ENCODE results near the gene TCF7L2.

Gene TCF7L2

DNA sequence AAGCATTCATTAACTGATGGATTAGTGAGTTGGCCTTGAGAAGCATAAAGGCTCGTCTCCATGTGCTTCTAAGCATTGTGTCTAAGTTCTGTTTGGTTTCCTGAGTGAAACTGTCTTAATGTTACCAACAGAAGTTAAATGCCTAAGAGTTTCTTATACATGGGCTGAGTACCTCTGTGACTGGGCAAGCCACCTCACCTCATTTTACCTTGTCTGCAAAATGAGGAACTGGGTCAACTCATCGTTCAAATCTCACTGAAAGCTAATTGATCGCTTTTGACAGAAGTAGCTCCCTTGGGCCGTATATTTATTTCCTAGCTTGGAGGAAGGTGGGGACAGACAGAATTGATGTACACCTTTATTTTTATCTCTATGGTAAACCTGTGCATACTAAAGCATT lies 88.9 kb downstream of the TCF7L2 start:
- Histone ChIP-seq H3K36me3 (ENCODE audit: control insufficient read depth, insufficient read depth, low read length) (no peaks in the 10 kb centered on the region), H3K27me3 (replicated peaks; ENCODE audit: control insufficient read depth, insufficient read depth, low read length) (no peaks in the 10 kb centered on the region), H3K4me3 (replicated peaks; ENCODE audit: low read depth, low read length) (no peak overlapping the region)
- DNase-seq (ENCODE audit: extremely low read depth, insufficient read length), result no peak
- TF ChIP-seq, protein P1, sequence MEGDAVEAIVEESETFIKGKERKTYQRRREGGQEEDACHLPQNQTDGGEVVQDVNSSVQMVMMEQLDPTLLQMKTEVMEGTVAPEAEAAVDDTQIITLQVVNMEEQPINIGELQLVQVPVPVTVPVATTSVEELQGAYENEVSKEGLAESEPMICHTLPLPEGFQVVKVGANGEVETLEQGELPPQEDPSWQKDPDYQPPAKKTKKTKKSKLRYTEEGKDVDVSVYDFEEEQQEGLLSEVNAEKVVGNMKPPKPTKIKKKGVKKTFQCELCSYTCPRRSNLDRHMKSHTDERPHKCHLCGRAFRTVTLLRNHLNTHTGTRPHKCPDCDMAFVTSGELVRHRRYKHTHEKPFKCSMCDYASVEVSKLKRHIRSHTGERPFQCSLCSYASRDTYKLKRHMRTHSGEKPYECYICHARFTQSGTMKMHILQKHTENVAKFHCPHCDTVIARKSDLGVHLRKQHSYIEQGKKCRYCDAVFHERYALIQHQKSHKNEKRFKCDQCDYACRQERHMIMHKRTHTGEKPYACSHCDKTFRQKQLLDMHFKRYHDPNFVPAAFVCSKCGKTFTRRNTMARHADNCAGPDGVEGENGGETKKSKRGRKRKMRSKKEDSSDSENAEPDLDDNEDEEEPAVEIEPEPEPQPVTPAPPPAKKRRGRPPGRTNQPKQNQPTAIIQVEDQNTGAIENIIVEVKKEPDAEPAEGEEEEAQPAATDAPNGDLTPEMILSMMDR (IDR thresholded peaks at IDR 0.05; ENCODE audit: insufficient read depth, low read length, poor library complexity, severe bottlenecking), result no peak

DNA sequence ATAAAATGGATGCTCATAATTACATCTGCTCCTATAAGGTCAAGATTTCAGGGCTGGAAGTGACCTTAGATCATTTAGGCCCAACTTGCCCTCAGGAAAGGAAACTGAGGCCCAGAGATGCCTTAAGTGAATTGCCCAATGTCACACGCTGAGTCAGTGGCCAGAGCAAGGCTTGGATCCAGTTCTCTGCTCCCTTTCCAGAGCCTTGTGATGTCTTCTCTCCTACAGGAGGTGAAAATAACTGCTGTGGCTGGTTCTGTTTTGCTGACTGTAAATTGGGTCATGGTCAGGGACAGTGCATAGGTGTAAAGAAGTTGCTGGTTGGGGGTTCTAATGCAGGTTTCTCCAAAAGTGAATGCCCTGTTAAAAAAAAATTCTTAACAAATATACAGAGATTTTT lies 91.3 kb downstream of the TCF7L2 start:
- no peak for DNase-seq (ENCODE audit: extremely low read depth, insufficient read length)
- TF ChIP-seq, protein P1 (IDR thresholded peaks at IDR 0.05; ENCODE audit: insufficient read depth, low read length, poor library complexity, severe bottlenecking), result no peak
- Histone ChIP-seq H3K36me3 (ENCODE audit: control insufficient read depth, insufficient read depth, low read length) (no peaks in the 10 kb centered on the region), H3K4me3 (replicated peaks; ENCODE audit: low read depth, low read length) (no peak overlapping the region), H3K27me3 (replicated peaks; ENCODE audit: control insufficient read depth, insufficient read depth, low read length) (no peaks in the 10 kb centered on the region; the same call in none of the 2 replicates)

DNA sequence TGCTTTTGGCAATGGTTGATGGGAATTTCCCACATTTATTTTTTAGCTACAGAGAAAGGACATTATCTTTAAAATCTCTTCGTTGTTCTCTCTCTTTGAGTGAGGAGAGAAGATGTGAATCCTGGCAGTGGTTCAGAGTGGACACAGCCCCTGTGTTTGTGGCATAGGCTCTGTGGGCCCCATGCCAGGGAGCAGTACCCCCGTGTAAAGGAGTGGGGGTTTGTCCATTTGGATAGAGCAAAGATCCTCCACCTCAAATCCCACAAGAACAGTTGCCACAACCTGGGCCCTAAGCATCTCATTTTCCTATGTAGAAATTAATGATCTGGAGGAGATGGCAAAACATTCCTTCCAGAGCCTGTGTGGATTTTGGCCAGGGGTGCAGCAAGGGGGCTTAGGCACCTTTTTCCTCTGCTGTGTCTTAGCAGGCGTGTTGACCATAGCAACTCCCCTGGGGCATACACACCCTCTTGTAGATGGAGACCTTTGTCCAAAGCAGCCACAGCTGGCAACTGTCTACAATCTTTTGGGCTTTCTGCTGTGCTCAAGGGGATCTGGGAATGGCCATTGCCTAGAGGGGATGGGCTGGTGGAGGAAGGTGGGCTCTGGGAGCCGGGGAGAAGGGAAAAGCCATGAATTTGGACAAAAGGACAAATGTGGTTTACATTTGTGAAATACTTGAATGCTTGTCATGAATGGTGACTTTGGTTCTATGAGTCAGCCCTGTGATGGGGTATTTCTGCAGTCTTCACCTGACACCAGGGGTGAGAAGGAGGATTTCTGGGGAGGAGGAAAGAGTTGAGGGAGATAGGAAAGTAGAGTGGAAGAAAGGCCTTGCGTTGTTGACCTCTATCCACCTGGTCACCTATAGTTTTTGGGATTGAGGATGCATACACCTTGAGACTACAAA lies 92.0 kb downstream of the TCF7L2 start:
- H3K27me3 ChIP-seq (replicated peaks; ENCODE audit: control insufficient read depth, insufficient read depth, low read length), result no peaks in the 10 kb centered on the region; the same call in none of the 2 replicates

DNA sequence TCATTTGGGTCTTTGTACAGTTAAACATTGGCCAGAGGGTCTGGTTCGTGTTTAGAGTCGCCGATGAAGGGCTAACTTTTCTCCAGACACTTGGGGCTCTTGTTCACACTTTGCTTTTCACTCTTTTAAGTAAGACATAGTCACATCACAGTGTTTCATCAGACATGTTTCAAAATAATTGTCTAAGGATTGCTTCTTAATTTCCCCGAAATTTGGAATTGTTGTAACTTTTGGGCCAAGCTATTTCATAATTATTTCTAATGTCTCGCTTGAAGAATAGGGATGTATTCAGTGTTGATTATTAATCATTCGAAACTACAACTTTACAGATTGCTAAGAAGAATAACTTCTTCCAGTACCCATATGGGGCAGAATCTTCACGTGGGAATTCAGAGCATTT lies 92.8 kb downstream of the TCF7L2 start:
- Histone ChIP-seq H3K27me3 (replicated peaks; ENCODE audit: control insufficient read depth, insufficient read depth, low read length) (no peaks in the 10 kb centered on the region; the same call in none of the 2 replicates), H3K36me3 (ENCODE audit: control insufficient read depth, insufficient read depth, low read length) (no peaks in the 10 kb centered on the region), H3K4me3 (replicated peaks; ENCODE audit: low read depth, low read length) (no peak overlapping the region)
- TF ChIP-seq, protein P1 (IDR thresholded peaks at IDR 0.05; ENCODE audit: insufficient read depth, low read length, poor library complexity, severe bottlenecking), result no peak
- DNase-seq (ENCODE audit: extremely low read depth, insufficient read length), result no peak

More for the DNA sequence above, 92.0 kb downstream of the TCF7L2 start:
- H3K4me3 ChIP-seq (replicated peaks; ENCODE audit: low read depth, low read length), result no peak overlapping the region
- TF ChIP-seq, protein P1 (IDR thresholded peaks at IDR 0.05; ENCODE audit: insufficient read depth, low read length, poor library complexity, severe bottlenecking), result no peak
- H3K36me3 ChIP-seq (ENCODE audit: control insufficient read depth, insufficient read depth, low read length), result no peaks in the 10 kb centered on the region
- DNase-seq (ENCODE audit: extremely low read depth, insufficient read length), result no peak

DNA sequence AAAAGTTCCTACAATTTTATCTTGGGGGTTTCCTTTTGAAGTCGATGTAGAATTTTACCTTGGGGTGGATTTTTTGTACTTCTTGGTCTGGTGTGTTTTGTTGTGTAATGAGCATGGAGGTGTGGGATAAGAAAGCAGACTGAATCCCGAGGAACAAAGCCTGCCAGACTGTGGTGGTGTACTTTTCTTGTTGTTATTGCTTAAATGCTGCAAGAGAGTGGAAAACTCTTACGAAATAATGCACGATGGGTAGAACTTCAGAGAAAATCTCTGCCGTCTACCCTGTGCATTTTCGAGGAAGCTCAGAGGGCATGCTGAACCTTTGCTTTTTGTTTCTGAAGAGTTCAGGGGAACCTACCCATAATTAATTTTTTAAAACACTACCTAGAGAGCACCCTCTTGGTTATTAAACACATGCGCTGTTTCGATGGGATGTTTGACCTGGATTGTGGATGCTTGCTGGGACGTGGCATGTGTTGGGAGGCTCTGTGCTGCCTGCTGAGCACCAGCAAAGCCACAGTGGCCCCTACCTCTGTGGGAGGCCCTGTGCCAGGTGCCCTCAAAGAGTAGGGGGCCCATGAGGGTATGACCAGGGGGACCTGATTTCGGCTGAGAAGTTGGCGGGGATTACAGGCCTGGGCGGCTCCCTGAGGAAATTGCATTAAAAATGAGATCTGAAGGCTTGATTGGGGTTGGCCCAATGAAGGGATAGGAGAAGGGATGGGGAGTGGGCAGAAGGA lies 94.1 kb downstream of the TCF7L2 start:
- Histone ChIP-seq H3K4me3 (replicated peaks; ENCODE audit: low read depth, low read length) (no peak overlapping the region), H3K27me3 (replicated peaks; ENCODE audit: control insufficient read depth, insufficient read depth, low read length) (no peaks in the 10 kb centered on the region; the same call in none of the 2 replicates), H3K36me3 (ENCODE audit: control insufficient read depth, insufficient read depth, low read length) (no peaks in the 10 kb centered on the region)
- TF ChIP-seq, protein P1 (IDR thresholded peaks at IDR 0.05; ENCODE audit: insufficient read depth, low read length, poor library complexity, severe bottlenecking), result no peak
- DNase-seq (ENCODE audit: extremely low read depth, insufficient read length), result no peak
